GM21717 (cell line): Measurements from ENCODE around the gene MRPS18A.
"Not testable (repeated sequence)": the region's sequence is repeated elsewhere in the genome, so short reads cannot be mapped to it uniquely, and the experiment has no call there.

Experiments
- ATAC-seq: cut with Tn5 transposase; IDR thresholded peaks from one replicate; pipeline ENCODE4 v1.9.1; 2021; ENCODE audit warnings: mild to moderate bottlenecking, moderate library complexity; ENCODE audit not compliant: unreplicated experiment

The MRPS18A gene

DNA sequence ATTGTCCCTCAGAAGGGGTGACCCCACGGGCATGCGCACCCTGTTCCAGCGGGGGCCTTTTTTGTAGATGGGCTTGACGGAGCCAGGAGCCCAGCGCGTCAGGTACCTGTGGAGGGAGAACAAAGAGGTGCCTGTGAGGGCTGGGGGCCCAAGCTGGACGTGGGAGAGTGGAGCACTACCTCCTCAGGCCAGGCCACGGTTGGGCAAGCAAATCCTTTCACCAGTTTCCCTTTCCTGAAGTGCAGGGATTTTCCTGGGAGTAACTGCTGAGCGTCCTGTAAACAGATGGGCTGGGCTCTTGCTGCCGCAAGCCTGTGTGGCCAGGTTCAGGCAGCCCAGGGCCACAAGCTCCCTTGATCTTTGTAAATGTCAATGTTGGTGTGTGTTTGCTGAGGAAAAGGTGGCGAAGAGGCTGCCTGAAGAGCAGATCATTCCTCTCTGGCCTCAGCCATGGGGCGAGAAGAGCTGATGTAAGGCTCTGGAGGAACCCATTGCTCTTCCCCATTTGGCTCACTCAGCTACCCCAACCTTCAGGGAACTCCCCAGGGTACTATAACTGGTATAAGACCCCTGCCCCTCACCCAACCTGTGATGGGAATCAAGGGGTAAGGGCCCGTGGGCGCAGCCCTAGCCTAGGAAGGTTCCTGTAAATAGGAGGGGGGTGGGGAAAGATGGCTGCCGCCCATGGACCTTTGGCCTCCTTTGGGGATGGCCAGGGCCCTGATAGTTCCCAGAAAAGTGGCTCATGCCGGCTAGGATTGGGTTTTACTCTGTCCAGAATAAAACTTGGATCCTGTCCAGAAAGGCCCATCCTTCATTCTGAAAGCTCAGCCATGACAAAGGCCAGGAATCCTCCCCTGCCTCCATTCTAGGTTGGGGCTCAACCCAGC, 15.5 kb downstream of the MRPS18A start:
- ATAC-seq: no peak

DNA sequence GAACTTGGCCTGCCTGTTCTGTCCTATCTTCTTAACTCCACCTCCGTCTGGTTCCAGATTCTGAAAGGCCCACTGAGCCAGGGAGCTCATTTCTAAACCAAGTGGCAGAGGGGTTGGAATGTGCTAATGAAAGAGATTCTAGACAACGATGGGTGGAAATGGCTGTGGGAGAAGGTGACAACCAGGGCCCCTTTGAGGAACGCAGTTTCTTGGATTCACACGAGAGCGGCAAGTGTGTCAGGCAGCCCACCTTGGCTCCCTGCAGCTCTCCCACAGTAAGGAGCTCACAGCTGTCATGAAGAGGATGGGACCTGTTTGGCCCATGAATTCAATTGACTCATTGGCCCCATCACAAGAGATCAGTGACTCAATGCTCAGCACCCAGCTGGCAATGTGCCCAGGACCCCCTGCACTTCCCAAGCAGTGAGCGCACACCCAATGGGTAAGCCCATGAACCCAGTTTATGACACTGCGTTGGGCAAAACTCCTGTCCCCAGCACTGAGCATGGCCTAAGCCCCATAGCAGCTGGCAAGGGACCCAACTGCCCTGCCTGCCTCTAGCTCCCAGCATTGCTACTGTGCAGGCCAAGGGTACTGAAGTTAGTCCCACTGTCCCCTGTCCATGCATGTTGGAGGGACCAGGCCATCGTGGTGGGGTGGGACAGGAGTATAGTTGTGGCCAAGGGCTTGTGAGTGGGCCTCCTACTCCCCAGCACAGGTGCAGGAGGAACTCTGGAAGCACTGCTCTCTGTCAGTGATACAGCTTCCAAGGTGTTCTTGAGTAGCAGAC, 16.4 kb downstream of the MRPS18A start:
- no peak for ATAC-seq

DNA sequence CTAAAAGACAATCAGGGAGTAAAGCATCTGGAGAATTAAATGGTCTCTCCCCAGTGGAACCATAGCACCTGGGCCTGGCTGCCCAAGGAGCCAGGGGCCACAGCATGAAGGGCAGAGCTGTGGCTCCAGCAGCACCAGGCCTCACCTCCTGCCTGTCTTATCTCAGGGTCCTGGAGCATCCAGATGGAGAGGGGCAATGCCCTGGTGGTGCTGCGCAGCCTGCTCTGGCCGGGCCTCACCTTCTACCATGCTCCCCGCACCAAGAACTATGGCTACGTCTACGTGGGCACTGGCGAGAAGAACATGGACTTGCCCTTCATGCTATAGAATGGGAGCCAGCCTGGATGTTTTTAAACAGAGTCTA, 17.0 kb downstream of the MRPS18A start:
- ATAC-seq: no peak

DNA sequence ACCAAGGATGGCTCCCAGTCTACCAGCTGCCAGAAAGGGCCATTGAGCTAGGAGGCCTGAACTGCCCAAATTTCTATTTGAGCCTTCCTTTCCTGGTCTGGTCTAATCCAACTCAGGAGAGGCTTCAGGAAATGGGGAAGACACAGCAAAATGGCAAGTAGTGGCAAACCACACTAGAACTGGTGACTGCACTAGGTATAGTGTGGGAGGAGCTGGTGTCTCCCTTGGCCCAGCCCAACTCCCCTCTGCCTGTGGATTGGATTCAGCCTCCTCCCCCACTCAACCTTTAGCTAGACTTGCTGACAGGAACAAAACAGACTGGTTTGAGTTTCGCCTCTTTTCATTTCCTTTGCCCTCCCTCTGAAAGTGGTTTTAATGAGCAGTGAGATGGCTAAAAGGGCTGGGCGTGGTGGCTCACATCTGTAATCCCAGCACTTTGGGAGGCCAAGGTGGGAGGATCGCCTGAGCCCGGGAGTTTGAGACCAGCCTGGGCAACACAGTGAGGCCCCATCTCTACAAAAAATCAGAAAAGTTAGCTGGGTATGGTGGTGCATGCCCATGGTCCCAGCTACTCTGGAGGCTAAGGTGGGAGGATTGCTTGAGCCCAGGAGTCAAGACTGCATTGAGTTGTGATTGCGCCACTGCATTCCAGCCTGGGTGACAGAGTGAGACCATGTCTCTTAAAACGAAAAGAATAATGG, 17.5 kb downstream of the MRPS18A start:
- ATAC-seq: no peak

- ATAC-seq: no peak
These were observed 18.3 kb downstream of the MRPS18A start for GRCh38 chr6:43669050-43669921.

- ATAC-seq: peak; percentile 49
These were observed 19.2 kb downstream of the MRPS18A start for GRCh38 chr6:43668151-43669028.

DNA sequence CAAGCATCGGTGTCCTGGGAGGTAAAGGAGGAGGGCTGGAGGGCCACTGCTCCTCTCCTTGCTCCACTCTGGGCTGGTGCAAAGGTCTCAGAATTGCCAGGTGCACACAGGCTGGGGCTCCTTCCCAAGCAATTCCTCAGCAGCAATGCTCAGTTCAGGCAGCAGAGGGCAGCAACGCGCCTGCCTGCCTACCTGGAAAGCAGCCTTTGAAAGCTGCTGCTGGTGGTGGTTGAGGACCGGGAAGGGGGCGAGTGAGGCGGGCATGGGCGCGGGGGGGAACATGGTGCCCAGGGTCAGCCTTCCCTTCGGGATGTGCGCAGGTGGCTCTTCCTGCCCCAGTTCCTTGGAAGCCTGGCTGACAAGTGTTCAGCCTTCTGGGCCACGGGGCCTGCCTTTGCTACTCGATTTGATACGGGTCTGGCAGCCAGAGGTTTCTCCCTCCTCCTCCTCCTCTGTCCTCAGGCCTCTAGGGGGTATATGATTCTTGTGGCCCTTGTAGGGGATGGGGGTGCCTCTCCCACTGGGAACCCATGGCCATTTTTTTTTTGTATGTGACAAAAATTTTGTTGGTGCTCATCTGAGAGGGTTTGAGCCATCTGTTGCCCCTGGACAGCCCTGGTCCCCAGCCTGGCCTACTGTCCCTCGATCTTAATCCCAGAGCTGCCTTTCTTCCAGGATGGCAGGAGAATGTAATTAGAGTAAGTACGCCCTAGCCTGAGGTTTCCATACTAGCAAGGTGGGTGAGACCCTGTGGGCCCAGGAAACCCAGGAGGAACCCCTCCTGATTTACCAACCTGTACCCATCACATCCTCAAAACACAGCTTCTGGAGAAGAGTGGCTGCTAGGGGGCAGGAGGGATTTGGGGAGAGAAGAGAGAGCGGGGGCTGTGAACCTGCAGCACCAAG, 20.1 kb downstream of the MRPS18A start:
- no peak for ATAC-seq

- no peak for ATAC-seq
These were observed 21.2 kb downstream of the MRPS18A start for GRCh38 chr6:43666196-43666920.

GRCh38 chr6:43665376-43665775, 22.2 kb downstream of the MRPS18A start:
- ATAC-seq: no peak

DNA sequence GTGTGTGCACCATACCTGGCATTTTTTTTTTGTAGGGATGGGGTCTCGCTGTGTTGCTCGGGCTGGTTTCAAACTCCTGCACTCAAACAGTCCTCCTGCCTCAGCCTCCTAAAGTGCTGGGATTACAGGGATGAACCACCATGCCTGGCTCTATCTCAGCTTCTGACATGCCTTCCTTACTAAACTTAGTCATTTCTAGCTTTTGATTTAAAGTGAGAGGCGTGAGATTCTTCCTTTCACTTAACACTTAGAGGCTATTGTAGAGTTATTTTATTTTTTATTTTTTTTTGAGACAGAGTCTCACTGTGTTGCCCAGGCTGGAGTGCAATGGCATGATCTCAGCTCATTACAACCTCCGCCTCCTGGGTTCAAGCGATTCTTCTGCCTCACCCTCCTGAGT, 24.6 kb downstream of the MRPS18A start:
- ATAC-seq: not testable (repeated sequence)

DNA sequence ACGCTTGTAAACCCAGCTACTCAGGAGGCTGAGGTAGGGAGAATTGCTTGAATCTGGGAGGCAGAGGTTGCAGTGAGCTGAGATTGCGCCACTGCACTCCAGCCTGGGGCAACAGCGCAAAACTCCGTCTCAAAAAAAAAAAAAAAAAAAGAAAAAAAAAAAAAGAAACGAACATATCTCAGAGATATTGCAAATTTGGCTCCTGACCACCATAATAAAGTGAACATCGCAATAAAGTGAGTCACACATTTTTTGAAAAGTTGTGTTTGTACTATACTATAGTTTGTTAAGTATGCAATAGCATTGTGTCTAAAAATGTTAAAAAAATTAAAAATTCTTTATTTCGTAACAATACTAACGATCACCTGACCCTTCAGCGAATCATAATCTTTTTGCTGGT, 29.4 kb downstream of the MRPS18A start:
- ATAC-seq: no peak

DNA sequence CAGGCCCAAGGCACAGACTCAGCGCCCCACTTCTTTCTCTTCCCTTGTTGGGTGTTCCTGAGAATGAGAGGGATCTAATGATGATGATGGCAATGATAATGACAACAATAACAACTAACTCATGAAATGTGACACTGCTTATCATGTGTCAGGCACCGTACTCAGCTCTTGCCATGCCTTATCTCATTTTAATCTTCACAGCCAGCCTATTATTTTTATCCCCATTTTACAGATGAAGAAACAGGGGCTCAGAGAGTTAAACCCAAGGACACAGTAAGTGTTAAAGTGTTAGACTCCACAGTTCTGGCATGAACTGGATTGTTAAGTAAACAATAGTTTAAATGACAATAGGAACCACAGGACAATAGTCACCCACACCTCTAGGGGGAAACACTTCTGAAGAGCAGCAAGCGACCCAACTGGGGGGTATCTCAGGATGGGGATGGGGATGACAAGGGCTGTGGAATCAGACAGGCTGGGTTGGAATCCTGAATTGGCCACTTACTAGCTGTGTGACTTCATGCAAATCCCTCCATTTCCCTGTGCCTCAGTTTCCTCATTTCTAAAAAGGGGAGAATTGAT, 30.3 kb downstream of the MRPS18A start:
- no peak for ATAC-seq

DNA sequence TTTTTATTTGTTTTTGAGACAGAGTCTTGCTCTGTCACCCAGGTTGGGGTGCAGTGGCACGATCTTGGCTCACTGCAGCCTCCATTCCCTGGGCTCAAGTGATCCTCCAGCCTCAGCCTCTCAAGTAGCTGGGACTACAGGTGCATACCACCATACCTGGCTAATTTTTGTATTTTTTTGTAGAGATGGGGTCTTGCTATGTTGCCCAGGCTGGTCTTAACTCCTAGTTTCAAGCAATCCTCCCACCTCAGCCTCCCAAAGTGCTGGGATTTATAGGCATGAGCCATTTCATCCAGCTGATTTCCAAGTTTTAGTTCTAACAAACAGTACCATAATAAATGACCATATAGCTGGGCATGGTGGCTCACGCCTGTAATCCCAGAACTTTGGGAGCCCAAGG, 34.8 kb downstream of the MRPS18A start:
- not testable (repeated sequence) for ATAC-seq

DNA sequence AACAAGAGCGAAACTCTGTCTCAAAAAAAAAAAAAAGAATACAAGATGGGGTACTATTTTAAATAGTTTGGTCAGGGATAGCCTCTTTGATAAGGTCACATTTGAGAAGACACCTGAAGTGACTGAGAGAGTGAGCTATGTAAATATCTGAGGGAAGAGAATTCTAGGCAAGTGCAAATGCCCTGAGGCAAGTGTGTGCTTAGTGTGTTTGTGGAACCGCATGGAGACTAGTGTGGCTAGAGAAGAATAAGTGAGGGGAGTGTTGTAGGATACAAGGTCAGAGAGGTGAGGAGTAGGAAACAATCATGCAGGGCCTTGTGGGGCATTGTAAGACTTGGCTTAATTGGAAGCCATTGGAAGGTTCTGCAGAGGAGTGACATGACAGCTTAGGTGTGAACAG, 39.3 kb downstream of the MRPS18A start:
- no peak for ATAC-seq

GRCh38 chr6:43647613-43648012, 40.0 kb downstream of the MRPS18A start:
- ATAC-seq: no peak

- no peak for ATAC-seq
These were observed 42.0 kb downstream of the MRPS18A start for GRCh38 chr6:43645613-43645964.

- ATAC-seq: peak; percentile 44
These were observed 42.5 kb downstream of the MRPS18A start, which contains the start of gene RSPH9 for GRCh38 chr6:43644940-43645612. RSPH9 (plus strand) TSS chr6:43645036; CDS start chr6:43645099, 63 bp downstream.
